Fibroblast of pulmonary artery (primary cell): ENCODE results near the gene RUBCNL.

Experiments used
- DNase-seq: peaks from one replicate; pipeline ENCODE4 v3.0.0-alpha.2; 2010; ENCODE audit warnings: low read depth
- H3K4me3 ChIP-seq: replicated peaks from 2 replicates; pipeline ENCODE4 v1.5.1; 2011; ENCODE audit warnings: low read depth, mild to moderate bottlenecking, control low read depth, low read length, moderate library complexity
- CTCF ChIP-seq: IDR thresholded peaks from 2 replicates; pipeline ENCODE4 v1.5.1; 2011; ENCODE audit warnings: mild to moderate bottlenecking, control low read depth, low read length, inconsistent platforms; ENCODE audit errors: missing control alignments

Gene RUBCNL

GRCh38 chr13:46386392-46387063 is 524 bp downstream of the RUBCNL start:
- DNase-seq = no peak
- no peak overlapping the region for H3K4me3 ChIP-seq
- no peak for TF ChIP-seq CTCF

GRCh38 chr13:46385946-46386345 is 1.1 kb downstream of the RUBCNL start:
- H3K4me3 ChIP-seq = no peak overlapping the region
- DNase-seq = no peak
- no peak for TF ChIP-seq CTCF

GRCh38 chr13:46383383-46383782 is 3.7 kb downstream of the RUBCNL start:
- no peak for TF ChIP-seq CTCF
- DNase-seq = no peak
- no peak overlapping the region for H3K4me3 ChIP-seq

GRCh38 chr13:46382224-46382623 is 4.8 kb downstream of the RUBCNL start:
- no peak overlapping the region for H3K4me3 ChIP-seq
- no peak for TF ChIP-seq CTCF
- no peak for DNase-seq

GRCh38 chr13:46380242-46380641 is 6.8 kb downstream of the RUBCNL start:
- DNase-seq = no peak
- no peak overlapping the region for H3K4me3 ChIP-seq
- no peak for TF ChIP-seq CTCF

- no peak for TF ChIP-seq CTCF
- no peak overlapping the region for H3K4me3 ChIP-seq
- no peak for DNase-seq
Observed at GRCh38 chr13:46379611-46380010, 7.4 kb downstream of the RUBCNL start.

- TF ChIP-seq CTCF = no peak
- H3K4me3 ChIP-seq = no peak overlapping the region
- no peak for DNase-seq
Observed at GRCh38 chr13:46378411-46378810, 8.6 kb downstream of the RUBCNL start.
